Measurements from ENCODE around the gene TAS1R3. TPM values are rescaled to one million over a fixed set of nuclear protein-coding genes. Genes with fewer than 3 reads are reported as not detected.

The TAS1R3 gene
- total RNA-seq, 2 donors from 2014 or later = 0.24 to 0.57 TPM

DNA sequence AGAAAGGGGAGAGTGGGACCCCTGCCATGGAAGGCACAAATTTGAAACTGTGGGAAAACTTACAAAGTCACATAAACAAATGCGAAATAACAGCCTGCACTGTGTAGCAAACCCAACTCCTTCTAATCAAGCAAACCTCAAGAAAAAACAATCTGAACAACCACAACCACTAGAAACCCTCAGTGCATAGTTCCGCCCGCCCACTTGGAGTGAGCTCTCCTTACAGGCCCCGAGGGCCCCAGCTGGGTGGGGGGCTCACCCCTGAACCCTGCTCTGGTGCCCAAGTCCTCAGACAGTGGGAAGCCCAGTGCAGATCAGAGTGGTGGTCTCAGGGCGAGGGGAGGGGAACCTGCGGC is 28.2 kb downstream of the TAS1R3 start:
- intact Hi-C loops (cut with DNase I) = no loop called here
- Histone ChIP-seq H3K36me3 (no peaks in the 10 kb centered on the region), H3K27ac (peak overlapping the region; percentile 75), H3K4me3 (no peak overlapping the region), H3K9ac (ENCODE audit: low read depth in 2 of 2, low read length in 2 of 2) (peak overlapping the region in 1 of 2 donors; percentile 61), H3K4me1 (no peaks in the 10 kb centered on the region), H3K9me3 (no peaks in the 10 kb centered on the region), H3K27me3 (peaks cover 17% of the 10 kb centered on the region)
- peak; percentile 18 for DNase-seq
- TF ChIP-seq, protein P1, sequence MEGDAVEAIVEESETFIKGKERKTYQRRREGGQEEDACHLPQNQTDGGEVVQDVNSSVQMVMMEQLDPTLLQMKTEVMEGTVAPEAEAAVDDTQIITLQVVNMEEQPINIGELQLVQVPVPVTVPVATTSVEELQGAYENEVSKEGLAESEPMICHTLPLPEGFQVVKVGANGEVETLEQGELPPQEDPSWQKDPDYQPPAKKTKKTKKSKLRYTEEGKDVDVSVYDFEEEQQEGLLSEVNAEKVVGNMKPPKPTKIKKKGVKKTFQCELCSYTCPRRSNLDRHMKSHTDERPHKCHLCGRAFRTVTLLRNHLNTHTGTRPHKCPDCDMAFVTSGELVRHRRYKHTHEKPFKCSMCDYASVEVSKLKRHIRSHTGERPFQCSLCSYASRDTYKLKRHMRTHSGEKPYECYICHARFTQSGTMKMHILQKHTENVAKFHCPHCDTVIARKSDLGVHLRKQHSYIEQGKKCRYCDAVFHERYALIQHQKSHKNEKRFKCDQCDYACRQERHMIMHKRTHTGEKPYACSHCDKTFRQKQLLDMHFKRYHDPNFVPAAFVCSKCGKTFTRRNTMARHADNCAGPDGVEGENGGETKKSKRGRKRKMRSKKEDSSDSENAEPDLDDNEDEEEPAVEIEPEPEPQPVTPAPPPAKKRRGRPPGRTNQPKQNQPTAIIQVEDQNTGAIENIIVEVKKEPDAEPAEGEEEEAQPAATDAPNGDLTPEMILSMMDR (IDR thresholded peaks at IDR 0.05) = no peak

DNA sequence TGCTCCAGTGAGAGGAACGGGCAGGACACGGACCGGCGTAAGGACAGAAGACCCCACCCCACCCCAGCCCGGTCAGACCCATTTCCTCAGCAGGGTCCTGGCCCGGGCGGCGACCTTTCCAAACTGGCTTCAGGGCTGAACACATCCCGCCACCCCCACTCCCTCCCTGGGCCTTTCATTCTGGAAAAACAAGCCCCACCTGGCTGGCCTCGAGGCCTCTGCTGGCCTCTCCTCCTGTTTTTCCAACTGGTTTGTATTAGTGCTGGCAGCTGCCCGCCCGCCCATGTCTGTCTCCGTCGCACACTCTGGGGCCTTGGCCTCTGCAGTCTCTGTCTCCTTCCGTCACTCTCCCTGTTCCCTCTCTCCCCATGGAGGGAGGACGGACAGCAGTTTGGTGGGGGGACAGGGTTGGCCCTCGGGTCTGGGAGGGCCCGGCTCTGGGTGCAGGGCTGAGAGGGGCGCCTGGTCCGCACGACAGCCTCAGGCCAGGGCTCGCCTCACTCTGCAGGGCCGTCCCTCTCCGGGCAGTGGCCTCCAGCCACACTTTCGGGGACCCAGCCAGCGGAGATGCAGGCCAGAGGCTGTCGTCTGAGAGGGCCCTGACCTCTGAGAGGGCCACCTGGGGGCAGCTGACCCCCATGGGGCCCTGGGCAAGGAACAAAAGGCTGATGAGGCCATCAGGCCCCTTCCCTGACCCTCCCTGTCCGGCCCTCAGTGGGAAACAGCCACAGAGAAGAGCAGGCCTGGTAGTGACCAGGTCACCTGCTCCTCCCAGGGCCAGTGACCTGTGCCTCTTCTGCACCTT is 28.8 kb downstream of the TAS1R3 start:
- Histone ChIP-seq H3K9ac (ENCODE audit: low read depth in 2 of 2, low read length in 2 of 2) (peak overlapping the region; percentile 33 to 61), H3K36me3 (no peaks in the 10 kb centered on the region), H3K27me3 (peaks cover 11% of the 10 kb centered on the region), H3K27ac (peak overlapping the region; percentile 75), H3K4me1 (no peaks in the 10 kb centered on the region), H3K4me3 (no peak overlapping the region), H3K9me3 (no peaks in the 10 kb centered on the region)
- intact Hi-C loops (cut with DNase I) = no loop called here
- TF ChIP-seq, protein P1 (IDR thresholded peaks at IDR 0.05) = no peak
- DNase-seq = peak; percentile 24

DNA sequence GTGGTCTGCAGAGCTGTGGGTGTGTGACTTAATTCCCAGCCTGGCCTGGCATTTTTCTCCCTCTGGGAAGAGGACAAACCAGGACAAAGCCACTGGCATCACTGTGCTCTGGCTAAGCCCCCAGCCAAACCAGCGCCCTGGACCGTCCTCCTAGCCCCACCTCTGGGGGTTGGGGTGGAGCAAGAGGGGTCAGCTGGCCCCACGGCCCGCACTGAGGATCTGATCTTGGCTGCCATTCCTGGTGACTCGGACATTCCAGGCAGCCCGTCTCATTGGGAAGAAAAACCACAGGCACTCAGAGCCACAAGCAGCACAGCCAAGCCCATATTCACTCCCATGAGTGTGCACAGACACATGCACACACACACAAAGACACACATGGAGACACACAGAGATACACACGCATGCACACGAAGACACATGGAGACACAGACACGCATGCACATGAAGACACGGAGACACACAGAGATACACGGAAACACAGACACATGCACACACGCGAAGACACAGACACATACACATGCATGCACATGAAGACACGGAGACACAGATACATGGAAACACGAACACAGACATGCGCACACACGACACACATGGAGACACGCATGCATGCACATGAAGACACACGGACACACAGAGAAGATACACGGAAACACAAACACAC is 29.6 kb downstream of the TAS1R3 start:
- no peak overlapping the region for H3K4me3 ChIP-seq
- peak overlapping the region in 1 of 2 donors; percentile 33 for H3K9ac ChIP-seq (ENCODE audit: low read depth in 2 of 2, low read length in 2 of 2)
- peaks cover 5% of the 10 kb centered on the region for H3K27me3 ChIP-seq
- no peaks in the 10 kb centered on the region for H3K36me3 ChIP-seq
- no peaks in the 10 kb centered on the region for H3K9me3 ChIP-seq
- peak; percentile 54 for DNase-seq
- intact Hi-C loops (cut with DNase I) = no loop called here
- TF ChIP-seq, protein P1 (IDR thresholded peaks at IDR 0.05) = no peak
- H3K4me1 ChIP-seq = no peaks in the 10 kb centered on the region
- H3K27ac ChIP-seq = peak overlapping the region; percentile 75

DNA sequence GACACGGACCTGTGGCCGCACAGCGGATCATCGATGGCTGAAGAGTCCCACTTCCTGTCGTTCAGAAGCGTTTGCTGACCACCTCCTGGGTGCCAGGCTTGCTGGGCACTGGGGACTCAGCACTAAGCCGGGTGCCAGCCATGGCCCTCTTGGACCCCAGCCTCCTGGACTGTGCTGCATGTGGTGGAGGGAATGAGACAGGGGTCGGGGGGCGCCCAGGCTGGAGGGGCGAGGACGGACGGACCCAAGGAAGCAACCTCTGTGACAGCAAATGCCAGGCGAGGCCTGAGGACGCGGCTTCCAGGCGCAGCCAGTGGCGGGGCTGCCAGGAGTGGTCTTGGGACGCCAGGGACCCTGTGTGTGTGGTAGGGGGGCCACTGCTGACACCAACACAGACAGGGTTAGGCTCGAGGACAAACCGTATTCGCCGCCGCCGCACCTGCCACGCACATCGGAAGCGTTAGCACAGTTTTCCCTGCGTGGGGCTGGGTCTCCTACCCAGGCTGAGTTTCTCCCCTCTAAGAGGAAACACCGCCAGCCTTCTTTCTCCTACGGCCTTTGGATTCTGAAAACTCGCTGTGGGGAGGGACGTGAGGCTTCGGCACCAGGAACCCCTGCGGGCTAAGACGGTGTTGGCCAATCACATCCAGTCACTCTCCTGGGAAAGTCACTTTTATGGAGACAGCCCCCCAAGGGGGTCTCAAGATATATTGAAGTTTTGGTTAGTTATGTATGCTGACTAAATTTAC is 30.3 kb downstream of the TAS1R3 start:
- Histone ChIP-seq H3K27ac (peak overlapping the region; percentile 12), H3K4me3 (no peak overlapping the region), H3K4me1 (no peaks in the 10 kb centered on the region), H3K9ac (ENCODE audit: low read depth in 2 of 2, low read length in 2 of 2) (peak overlapping the region in 1 of 2 donors; percentile 26), H3K9me3 (no peaks in the 10 kb centered on the region), H3K36me3 (no peaks in the 10 kb centered on the region), H3K27me3 (peaks cover 5% of the 10 kb centered on the region)
- DNase-seq = no peak
- intact Hi-C loops (cut with DNase I) = no loop called here
- TF ChIP-seq, protein P1 (IDR thresholded peaks at IDR 0.05) = no peak

DNA sequence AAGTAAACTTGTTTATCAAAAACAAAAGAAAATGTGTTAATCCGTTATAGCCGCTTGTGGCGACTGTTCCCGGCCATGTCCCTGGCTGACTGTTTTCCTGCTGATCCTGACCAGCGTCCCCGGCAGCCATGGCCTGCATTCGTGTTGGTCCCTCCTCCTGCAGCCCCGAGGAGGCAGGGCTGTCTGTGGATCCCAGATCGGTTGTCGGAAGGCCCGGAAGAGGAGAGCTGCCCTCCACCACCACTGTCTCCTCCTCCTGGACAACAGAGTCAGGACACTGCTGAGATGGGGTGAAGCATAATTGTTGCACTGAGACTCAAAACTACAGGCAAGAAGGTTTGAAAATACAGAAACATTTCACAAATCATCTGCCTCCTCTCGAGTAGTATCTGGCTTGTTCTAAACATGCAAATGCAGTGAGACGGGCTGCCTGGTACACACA is 30.9 kb downstream of the TAS1R3 start:
- peak overlapping the region; percentile 24 to 26 for H3K9ac ChIP-seq (ENCODE audit: low read depth in 2 of 2, low read length in 2 of 2)
- intact Hi-C loops (cut with DNase I) = no loop called here
- peak; percentile 31 for DNase-seq
- peak overlapping the region; percentile 12 for H3K27ac ChIP-seq
- no peaks in the 10 kb centered on the region for H3K4me1 ChIP-seq
- peaks cover 5% of the 10 kb centered on the region for H3K27me3 ChIP-seq
- no peaks in the 10 kb centered on the region for H3K9me3 ChIP-seq
- no peaks in the 10 kb centered on the region for H3K36me3 ChIP-seq
- no peak overlapping the region for H3K4me3 ChIP-seq
- TF ChIP-seq, protein P1 (IDR thresholded peaks at IDR 0.05) = no peak
